Stimulated activated naive CD8-positive, alpha-beta T cell treated with anti-CD3 and anti-CD28 coated beads, Interleukin-15, Interleukin-2, amounts not matched to agents 100 U/mL and 50 U/mL, for 24 hours (primary cell): ENCODE results near the gene PHF21B.
"Not testable (repeated sequence)": the region's sequence is repeated elsewhere in the genome, so short reads cannot be mapped to it uniquely, and the experiment has no call there.

Experiments
- ATAC-seq: fragments of 150-1000 bp; cut with Tn5 transposase; one replicate; pipeline ENCODE4 v1.10.0; 2021
- DNase-seq: peaks from one replicate; pipeline ENCODE4 v3.0.0; 2021

The PHF21B gene

DNA sequence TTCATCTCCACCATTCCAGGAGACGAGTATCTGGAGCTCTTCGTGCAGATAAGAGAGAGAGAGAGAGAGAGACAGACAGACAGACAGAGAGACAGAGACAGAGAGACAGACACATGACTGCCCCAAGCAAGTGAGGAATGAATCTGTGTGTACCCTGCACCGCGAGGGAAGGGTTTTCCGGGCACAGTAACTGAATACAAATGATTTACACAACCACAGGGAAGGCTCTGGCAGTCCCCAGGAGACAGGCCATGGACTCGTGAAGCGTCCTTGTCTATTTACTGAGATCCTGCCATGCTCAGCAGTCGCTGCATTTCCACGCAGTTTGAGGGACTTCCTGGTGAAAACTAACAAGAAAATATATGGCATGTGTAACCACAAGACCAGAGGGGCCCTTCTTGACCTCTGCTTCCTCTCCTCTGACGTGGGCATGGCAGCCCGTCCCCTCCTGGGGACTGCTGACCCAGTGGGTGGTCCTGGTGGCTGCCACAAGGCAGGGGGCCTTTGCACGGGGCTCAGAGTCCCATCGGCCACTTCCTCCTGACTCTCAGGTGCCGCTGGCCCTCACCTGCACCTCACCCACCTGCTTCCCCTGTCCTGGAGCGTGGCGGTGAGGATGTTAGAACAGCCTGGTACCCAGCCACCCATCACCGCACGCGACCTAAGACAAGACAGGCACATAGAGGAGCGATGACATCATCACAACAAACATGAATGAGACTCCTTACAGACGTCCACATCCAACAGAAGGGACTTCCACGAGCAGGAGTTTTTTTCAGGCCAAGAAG is 75.9 kb downstream of the PHF21B start:
- no peak for ATAC-seq
- no peak for DNase-seq

DNA sequence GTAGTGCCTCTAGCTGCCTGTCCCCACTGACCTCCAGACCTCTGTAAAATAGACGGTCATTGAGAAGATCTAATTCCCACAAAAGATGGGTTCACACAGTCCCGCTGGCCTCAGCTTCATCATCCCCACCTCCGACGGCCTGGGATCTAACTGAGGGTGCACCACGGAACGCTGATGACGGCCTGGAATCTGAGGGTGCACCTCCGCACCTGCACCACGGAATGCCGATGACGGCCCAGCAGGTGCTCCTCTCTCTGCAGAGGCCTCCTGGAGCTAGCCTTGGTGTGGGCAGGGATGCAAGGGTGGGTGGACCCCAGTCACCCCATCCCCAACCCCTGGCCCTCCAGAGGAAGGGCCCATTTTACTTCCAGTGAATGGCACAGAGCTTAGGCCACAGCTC is 77.3 kb downstream of the PHF21B start:
- ATAC-seq (no peak), DNase-seq (no peak)

DNA sequence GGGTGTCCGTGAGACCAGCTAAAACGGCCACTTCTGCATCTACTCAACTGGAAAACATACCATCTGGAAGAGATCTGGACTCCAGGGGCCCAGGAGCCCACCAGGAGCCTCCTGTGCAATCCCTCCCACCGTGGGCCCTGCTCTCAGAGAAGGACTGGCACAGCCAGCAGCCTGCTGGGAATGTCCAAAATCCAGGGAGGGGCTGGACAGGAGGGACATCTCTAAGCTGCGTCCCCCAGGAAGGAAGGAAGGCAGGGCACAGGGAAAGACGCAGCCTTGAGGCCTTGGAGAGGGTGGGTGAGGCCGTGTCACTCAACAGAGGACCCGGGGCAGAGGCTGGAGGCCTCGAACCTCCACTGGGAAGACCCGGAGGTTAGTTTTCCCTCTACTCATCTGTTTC is 78.0 kb downstream of the PHF21B start:
- ATAC-seq: no peak
- DNase-seq: no peak

DNA sequence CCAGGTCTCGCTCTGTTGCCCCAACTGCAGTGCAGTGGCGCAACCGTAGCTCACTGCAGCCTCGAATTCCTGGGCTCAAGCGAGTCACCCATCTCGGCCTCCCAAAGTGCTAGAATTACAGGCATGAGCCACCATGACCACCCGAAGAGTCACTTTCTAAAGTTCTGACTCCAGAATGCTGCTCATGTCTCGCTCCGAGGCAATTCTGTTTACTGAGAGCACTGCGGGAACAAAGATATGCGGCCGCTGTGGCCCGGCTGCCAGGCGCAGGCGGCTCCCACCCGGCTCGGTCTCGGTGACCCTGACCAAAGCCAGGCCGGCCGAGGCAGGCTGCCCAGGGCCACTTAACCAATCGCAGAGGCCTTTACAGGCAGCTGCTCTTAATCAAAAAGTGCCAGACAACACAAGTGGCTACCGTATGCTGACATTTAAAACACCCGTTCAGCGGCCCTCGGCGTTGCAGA is 78.7 kb downstream of the PHF21B start:
- no peak for DNase-seq
- ATAC-seq: no peak

DNA sequence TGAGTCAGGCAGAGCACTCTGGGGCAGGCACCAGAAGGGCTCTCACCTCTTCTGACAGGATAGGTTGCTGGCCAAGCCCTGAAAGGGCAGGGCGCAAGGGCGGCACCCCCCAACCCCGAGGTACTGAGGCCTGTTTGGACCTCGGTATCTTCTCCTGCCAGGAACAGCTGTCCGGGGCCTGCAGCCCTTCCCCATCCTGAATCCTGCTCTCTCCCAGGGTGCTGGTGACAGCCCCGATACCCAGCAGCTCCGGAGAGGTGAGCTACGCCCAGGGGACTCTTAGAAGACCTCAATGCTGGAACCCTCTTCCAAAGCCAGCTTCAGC is 79.1 kb downstream of the PHF21B start:
- DNase-seq (no peak), ATAC-seq (no peak)

DNA sequence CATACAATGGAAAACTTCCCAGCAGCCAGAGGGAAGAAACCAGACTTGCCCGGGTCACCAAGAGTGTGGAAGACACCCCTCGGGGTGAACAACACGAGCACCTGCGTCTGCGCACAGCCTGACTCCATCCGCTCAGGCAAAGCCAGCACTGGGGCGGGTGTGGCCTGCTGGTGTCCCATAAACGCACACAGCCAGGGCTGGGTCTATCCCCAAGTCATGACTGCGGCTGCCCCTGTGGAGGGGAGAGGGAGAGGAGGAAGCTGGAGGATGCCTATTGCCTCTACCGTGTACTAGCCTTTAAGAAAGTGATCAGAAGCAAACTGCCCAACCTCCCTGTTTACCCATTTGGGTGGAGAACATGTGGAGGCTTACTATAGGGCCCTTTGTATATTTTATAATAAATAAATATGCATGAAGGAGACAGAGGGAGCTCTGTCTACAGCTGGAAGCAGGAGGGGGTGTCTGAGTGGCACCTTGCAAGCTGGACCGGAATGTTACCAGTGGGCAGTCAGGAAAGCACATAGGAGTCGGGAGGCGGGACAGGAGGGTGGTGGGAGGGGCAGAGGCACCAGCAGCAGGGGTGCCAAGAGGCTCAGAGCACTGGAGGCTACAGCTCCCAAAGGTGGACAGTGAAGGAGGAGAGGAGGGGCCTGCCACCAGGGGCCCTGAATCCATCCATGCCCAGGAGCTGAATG is 79.6 kb downstream of the PHF21B start:
- DNase-seq: no peak
- no peak for ATAC-seq

DNA sequence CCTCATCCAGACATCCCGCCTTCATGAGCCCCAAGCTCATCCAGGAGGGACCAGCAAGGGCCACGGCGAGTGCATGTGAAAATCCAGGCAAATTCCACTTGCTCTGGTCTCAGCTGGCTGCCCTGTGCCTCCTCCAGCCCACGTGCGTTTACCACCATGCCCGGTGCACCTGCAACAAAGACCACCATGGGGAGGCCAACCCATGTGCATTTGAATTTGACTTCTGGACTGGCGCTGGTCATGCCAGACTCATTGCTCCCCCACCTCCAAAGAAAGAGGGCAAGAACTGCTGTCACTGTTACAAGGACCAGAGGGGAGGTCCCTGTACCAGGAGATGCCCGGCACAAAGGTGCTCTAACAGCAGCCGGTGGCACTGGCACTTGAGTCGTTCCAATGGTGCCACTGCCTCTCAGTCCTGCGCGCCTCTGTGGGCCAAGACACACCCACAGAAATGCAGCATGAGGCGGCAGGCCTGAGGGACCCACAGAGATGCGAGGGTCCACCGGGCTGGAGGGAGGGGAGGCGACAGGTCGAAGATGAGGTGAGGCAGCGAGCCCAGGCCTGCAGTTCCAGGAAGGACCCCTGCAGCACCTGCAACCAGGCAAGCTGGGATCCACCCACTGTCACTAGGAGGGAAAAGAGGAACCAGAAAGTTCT is 80.3 kb downstream of the PHF21B start:
- ATAC-seq (no peak), DNase-seq (no peak)

DNA sequence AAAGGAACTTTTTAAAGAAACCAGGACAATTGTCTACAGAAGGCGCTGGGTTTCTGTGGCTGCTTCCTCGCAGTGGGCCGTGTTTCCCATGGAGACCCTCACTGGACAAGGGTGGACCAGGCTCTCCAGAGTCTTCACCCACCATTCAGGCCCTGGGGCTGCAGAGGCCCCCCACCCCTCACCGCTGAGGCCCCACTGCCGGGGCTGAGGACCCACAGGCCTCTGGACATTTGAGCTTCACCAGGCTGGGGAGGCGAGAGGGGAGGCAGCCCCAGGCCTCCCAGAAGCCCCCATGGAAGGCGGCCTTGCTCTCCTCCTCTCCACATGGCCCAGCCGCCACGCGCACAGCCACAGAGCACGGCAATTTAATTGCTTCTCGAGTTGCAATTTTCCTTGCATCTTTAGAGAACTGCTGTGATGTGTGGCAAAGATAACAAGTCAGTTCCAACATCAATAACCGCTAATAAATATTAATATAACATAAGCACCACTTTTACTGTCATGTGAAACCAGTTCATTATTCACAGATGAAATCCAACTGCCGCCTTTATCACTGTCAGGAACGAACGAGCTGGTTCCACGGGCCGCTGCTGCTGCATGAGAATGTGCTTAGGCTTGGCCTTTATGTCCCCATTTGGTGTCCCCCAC is 81.0 kb downstream of the PHF21B start:
- ATAC-seq: no peak
- DNase-seq: no peak

DNA sequence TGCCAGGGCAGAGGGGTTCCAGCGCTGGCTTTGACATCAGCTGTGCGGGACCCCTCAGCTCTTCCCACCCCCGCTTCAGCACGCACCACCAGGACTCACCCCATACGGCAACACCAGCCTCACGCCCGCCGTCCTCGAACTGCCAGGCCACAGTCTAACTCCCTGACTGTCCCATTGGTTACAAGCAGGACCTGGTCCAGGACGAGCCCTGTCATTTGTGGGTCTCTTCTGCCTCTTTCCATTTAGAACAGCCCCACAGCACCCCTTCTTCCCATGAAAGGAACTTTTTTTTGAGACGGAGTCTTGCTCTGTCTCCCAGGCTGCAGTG is 81.7 kb downstream of the PHF21B start:
- DNase-seq (no peak), ATAC-seq (no peak)

DNA sequence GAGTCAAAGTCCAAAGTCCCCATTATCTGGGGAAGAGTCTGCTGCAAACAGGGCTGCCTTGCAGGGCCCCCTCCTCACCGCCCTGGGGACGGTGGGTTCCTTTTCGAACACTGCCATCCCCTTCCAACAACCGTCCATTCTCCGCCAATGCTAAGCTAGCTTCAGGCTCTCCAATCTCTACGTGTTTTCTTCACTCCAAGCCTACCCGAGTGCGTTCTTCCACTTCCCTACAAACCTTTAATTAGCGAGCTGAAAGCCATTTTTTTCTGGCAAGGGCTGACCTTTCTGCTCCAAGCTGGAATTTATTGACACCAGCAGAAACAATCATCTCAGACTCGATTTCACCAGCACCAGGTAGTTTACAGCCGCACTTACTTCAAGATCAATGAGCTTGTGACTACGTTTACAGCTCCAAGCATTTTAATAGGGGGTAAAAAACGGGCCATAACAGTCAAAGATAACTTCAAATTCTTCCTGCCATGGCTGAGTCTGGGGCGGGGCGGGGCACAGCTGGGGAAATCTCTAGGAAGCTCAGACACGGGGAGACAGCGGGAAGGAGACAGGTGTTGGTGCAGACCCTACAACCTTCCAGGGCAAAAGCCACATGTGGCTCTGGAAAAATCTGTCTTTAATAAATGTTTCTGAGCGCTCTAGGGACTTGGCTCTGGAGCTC is 82.2 kb downstream of the PHF21B start:
- DNase-seq (no peak), ATAC-seq (no peak)

DNA sequence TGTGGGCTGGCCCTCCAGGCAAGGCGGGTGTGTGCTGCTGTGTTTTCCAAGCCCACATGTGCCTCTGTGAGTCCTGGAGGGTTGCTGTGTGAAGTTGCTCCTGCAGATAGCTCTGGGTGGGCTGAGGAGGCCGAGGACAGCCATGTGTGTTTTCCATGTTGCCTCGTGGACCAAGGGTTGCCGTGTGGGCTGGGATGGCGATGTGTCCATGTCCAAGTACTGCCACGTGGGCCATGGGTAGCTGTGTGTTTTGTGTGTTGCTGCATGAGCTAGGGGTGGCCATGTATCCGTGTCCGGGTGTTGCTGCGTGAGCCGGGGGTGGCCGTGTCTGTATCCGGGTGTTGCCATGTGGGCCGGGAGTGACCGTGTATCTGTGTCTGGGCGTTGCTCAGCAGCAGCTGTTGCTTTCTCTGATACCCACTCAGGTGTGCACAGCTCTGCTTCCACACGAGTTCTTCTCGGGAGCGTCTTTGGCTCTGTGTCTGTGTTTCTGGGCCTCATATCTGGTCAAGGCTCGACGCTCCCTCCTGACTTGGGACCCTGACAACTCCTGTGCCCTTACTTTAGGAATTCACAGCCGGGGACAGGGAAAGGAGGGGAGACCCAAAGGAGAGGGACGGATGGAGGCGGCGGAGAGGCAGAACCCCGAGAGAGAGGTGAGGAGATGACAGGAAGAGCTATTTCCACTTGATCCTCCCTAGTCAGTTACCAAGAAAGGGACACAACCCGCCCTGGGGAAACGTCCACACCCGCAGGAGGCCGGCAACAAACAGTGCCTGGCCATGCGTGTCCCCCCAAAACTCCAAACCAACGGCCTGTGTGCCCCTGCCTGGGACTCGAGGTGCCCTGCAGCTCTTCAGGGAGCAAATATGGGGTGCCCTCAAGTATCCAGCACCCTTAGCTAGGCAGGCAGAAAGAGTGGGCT is 83.1 kb downstream of the PHF21B start:
- ATAC-seq: no peak
- DNase-seq: no peak

DNA sequence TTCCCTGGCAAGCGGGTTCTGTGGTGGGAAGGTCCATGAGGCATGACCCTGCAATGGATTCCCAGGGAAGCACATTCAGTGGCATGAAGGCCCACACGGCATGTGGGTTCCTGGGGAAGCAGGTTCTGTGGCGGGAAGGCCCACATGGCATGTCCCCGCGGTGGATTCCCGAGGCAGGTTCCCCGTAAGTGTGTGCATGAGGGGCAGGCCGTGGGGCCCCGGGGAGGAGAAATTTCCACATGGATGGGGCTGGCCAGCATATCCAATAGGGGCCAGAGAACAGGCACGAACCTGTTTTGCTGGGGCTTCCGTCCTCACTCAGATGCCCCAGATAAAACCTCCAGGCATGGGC is 83.7 kb downstream of the PHF21B start:
- ATAC-seq (no peak), DNase-seq (no peak)

DNA sequence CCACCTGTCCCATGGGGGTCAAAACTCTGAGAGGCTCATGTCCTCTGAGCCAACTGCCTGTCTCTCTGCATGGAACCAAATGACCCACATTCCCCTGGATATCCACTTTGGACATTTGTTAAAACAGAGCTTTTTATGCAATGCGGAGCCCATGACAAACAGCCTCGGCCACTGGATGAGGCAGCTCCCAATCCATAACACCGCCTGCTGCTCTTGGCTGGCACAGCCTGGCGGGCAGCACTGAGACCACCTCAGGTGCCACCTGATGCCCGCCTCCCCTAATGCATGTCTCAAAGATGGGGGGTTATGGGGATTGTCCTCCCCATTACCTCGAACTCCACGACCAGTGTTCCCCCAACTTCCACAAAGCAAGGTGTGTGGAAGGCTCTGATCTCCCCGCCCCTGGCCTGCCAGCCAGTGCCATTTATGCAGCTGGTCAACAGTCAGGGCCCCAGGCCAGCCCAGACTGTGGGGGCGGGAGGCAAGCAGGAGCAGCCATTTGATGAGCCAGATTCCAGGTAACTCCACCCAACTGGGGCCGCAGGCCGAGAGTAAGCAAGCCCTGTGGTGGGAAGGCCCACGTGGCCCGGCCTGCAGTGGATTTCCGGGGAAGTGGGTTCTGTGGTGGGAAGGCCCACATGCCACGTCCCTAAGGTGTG is 84.2 kb downstream of the PHF21B start:
- ATAC-seq (no peak), DNase-seq (no peak)

DNA sequence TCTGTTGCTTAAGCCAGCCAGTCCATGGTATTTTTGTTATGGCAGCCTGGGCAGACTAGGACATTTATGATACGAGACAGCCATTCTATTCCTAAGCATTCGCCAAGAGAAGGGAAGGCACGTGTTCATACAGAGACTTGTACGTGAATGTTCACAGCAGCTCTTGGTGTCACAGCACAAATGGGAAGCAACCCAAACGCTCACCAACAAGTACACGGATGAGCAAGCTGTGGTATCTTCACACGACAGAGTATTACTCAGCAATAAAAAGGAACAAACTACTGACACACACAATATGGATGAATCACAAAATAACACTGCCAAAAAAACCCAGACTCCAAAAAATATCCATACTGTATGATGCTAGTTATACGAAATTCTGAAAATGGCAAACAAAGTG is 85.1 kb downstream of the PHF21B start:
- DNase-seq: no peak
- ATAC-seq: no peak

DNA sequence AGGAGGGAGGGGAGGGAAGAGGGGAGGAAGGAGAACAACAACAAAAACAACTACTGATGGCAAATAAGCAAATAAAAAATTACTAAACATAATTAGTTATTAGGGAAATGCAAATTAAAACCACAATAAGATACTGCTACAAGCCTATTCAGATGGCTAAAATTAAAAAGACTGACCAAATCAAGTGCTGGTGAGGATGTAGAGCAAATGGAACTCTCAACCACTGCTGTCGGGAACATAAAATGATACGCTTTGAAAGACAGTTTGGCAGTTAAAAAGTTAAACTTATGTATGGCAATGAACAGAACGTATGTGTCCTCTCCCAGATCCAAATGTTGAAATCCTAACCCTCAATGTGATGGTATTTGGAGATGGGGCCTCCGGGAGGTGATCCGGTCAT is 85.7 kb downstream of the PHF21B start:
- ATAC-seq: no peak
- DNase-seq: no peak

DNA sequence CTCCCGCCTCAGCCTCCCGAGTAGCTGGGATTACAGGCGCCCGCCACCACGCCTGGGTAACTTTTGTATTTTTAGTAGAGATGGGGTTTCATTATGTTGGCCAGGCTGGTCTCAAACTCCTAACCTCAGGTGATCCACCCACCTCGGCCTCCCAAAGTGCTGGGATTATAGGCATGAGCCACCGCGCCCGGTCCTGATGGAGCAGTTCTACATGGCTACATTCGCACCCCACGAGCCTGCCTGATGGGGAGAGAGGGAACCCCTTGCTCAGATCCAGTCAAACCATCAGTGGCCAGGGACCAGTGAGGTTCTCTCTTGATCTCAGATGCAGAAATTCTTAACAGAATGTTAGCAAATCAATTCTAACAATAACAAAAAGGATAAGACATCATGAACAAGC is 88.0 kb downstream of the PHF21B start:
- not testable (repeated sequence) for ATAC-seq, DNase-seq

DNA sequence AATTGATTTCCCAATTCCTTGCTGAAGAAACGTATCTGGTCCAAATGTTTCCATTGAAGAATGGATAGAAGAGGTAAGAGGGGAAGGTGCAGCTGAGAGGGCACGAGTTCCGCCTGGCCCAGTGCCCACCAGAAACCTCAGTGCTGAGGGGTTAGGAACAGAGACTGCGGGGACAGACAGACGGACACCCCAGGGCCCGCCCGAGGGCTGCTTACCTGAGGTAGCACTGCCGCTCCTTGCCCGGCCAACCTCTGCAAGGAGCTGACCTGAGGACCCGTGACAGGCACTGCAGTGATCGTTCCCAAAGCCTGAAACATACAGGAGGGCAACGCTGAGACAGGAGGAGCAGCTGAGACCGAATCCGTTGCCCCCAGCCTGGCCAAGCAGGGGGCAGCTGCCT is 89.6 kb downstream of the PHF21B start:
- DNase-seq (no peak), ATAC-seq (no peak)

DNA sequence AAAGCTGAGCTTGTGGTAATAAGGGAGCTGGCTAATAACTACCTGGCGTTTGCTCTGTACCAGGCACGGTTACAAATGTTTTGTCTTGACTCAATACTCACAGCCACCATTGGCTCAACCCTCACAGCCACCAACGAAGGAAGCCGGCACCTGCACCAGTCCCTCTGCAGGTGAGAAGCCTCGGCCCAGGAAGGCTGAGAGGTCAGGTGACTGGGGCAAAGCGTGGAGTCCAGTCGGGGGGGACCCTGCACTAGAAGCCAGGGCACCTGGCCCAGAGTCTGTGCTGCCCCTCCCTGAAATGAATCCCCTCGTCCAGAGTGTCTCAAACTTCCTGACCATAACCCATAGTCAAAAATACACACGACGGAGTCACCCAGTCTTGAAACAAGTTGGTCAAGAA is 90.1 kb downstream of the PHF21B start:
- ATAC-seq: no peak

DNA sequence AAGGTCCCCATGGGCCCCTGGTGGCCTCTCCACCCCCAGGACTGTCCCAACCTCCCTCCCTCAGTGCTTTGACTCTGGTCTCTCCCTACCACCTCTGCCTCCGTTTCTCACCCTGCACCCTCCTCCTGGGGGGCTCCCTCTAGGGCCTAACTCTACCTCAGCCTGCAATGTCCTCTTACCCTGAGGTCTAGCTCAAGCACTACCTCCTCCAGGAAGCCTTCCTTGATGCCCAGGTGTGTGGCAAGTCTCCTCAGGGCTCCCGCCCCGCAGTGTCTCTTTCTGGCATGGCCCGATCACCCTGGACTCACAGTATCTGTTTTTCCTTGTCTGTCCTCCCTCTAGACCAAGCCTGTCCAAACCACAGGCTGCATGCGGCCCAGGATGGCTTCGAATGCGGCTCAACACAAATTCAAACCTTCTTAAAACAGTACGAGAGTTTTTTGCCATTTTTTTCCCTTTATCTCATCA is 90.8 kb downstream of the PHF21B start:
- no peak for ATAC-seq
- DNase-seq: no peak

More for the DNA sequence above, 90.1 kb downstream of the PHF21B start:
- no peak for DNase-seq

DNA sequence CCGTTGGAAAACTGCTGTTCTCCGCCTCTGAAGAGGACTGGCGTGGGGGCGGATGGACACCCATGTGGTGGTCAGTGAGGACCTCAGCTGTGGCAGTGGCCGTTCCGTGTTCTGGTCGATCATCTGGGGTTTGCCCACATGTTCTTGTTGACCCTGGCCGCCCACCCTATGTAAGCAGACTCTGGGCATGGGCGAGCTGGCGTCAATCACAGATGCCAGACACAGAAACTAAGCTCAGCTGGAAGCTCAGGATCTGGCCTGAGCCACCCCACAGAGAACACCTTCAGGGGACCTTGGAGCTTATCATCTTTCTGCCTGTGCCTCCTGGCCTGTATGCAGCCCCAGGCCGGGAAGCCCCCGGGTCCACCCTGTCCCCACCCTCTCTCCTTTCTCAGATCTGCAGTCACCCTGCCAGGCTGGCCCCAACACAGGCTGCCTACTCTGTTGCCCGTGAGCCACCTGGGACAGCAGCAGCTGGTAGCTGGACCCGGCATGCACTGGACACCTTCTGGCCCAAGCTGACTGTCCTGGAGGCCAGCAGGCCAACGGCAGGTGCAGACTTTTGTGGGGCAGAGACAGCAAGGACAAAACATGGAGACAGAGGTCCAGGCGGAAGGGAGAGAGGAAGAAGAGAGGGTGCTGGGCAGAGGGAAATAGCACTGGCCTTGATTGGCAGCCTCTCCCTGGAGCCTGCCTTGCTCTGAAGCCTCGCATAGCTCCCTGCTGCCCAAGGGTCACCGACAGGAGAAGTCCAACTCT is 91.5 kb downstream of the PHF21B start:
- DNase-seq: no peak
- ATAC-seq: no peak
